Measurements from ENCODE around the gene REN. TPM values are rescaled to one million over a fixed set of nuclear protein-coding genes. Genes with fewer than 3 reads are reported as not detected.

REN gene
- total and polyA plus RNA-seq, 8 donors: 0.10 to 2.4 (median 0.20) TPM; not detected in 1

DNA sequence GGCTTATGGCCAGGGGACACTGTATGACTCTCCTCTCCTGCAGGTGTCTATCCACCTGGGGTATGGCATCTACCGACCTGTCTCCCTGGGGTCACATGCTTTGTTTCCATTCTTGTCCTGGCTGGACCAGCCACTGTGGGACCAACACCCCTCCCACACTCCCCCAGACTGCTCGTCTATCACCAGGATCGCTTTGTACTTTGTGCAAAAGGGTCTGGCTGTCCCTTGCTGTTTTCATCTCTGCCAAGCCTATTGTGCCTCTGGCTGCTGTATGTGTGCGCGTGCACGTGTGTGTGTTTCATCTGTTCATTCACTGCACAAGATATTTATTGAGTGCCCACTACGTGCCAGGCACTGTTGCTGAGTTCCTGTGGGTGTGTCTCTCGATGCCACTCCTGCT lies 39.8 kb downstream of the REN start:
- H3K4me3 ChIP-seq: no peak overlapping the region
- H3K4me1 ChIP-seq: peaks cover 6 to 32% of the 10 kb centered on the region in 2 donors
- TF ChIP-seq, protein P1, sequence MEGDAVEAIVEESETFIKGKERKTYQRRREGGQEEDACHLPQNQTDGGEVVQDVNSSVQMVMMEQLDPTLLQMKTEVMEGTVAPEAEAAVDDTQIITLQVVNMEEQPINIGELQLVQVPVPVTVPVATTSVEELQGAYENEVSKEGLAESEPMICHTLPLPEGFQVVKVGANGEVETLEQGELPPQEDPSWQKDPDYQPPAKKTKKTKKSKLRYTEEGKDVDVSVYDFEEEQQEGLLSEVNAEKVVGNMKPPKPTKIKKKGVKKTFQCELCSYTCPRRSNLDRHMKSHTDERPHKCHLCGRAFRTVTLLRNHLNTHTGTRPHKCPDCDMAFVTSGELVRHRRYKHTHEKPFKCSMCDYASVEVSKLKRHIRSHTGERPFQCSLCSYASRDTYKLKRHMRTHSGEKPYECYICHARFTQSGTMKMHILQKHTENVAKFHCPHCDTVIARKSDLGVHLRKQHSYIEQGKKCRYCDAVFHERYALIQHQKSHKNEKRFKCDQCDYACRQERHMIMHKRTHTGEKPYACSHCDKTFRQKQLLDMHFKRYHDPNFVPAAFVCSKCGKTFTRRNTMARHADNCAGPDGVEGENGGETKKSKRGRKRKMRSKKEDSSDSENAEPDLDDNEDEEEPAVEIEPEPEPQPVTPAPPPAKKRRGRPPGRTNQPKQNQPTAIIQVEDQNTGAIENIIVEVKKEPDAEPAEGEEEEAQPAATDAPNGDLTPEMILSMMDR (IDR thresholded peaks at IDR 0.05): no peak
- no peaks in the 10 kb centered on the region for H3K9me3 ChIP-seq
- peaks cover 0 to 48% of the 10 kb centered on the region in 2 donors for H3K36me3 ChIP-seq
- DNase-seq: no peak
- intact Hi-C loops (cut with DNase I): loop anchor here (5.0 to 10.0 kb wide), 3 partner anchors 52 to 254 kb away; partner anchors contain the start of gene SOX13 (in 1 of the 2)
- ATAC-seq: no peak
- no peaks in the 10 kb centered on the region for H3K27me3 ChIP-seq
- H3K27ac ChIP-seq: peak overlapping the region in 1 of 2 donors; percentile 18

DNA sequence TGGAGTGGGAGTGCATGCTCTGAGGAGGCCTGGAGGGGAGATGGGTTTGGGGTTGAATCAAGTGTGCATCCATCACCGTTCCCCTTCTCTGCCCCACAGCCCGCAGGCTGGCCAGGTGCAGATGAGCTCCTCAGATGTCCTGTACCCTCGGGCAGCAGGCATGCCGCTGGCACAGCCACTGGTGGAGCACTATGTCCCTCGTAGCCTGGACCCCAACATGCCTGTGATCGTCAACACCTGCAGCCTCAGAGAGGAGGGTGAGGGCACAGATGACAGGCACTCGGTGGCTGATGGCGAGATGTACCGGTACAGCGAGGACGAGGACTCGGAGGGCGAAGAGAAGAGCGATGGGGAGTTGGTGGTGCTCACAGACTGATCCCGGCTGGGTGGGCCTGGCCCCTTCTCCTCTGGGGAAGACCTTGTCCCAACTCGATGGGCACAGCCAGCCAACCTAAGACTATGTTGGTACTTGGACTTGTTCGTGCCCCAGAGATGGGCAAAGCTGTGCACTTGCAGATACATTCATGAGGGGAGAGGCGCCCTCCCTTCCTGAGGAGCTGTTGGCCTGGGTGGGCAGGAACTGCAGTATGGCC lies 40.3 kb downstream of the REN start:
- intact Hi-C loops (cut with DNase I): loop anchor here (5.0 to 10.0 kb wide), 3 partner anchors 51 to 254 kb away; partner anchors contain the start of gene SOX13 (in 1 of the 2)

DNA sequence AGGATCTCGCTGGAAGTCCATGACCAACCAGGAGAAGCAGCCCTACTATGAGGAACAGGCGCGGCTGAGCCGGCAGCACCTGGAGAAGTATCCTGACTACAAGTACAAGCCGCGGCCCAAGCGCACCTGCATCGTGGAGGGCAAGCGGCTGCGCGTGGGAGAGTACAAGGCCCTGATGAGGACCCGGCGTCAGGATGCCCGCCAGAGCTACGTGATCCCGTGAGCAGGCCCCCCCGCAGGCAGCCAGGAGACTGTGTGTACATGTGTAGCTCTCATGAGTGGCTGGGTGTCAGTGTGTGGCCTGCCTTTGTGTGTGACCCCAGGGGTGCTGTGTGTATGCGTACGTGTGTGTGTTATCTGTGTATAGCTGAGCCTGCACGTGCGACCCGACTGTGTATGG lies 41.5 kb downstream of the REN start:
- Histone ChIP-seq H3K27ac (no peak overlapping the region), H3K4me1 (peaks cover 6 to 32% of the 10 kb centered on the region in 2 donors), H3K36me3 (peaks cover 0 to 59% of the 10 kb centered on the region in 2 donors), H3K27me3 (no peaks in the 10 kb centered on the region), H3K4me3 (no peak overlapping the region), H3K9me3 (no peaks in the 10 kb centered on the region)
- no peak for ATAC-seq
- intact Hi-C loops (cut with DNase I): loop anchor here (5.0 to 10.0 kb wide), 3 partner anchors 50 to 252 kb away; partner anchors contain the start of gene SOX13 (in 1 of the 2)
- TF ChIP-seq, protein P1 (IDR thresholded peaks at IDR 0.05): no peak
- DNase-seq: no peak

More for the DNA sequence above, 40.3 kb downstream of the REN start:
- peaks cover 0 to 52% of the 10 kb centered on the region in 2 donors for H3K36me3 ChIP-seq
- H3K27me3 ChIP-seq: no peaks in the 10 kb centered on the region
- H3K4me3 ChIP-seq: no peak overlapping the region
- no peak for DNase-seq
- TF ChIP-seq, protein P1 (IDR thresholded peaks at IDR 0.05): no peak
- ATAC-seq: no peak
- peaks cover 6 to 32% of the 10 kb centered on the region in 2 donors for H3K4me1 ChIP-seq
- no peak overlapping the region for H3K27ac ChIP-seq
- no peaks in the 10 kb centered on the region for H3K9me3 ChIP-seq

DNA sequence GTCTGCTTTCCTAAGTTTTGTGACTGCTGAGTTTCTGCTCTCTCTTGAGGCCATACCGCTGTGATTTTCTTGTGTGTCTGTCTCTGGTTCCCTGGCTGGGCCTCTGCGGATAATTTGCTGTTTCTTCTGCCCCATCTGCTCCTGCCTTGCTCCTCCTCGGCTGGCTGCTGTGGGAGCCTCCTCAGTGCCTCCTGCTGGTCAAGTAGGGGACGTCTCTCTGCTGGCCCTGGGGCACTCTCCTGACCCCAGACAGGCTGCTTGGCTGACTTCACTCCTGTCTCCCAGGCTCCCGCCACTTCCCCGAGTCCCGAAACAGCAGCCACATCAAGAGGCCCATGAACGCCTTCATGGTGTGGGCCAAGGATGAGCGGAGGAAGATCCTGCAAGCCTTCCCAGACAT lies 42.8 kb downstream of the REN start:
- no peak for DNase-seq
- H3K27ac ChIP-seq: peak overlapping the region in 1 of 2 donors; percentile 18
- H3K4me3 ChIP-seq: no peak overlapping the region
- ATAC-seq: peak; percentile 27
- no peaks in the 10 kb centered on the region for H3K27me3 ChIP-seq
- H3K36me3 ChIP-seq: peaks cover 0 to 68% of the 10 kb centered on the region in 2 donors
- intact Hi-C loops (cut with DNase I): loop anchor here (10.0 kb wide), 2 partner anchors 49 to 249 kb away; partner anchors contain the start of gene SOX13 (in 1 of the 2)
- TF ChIP-seq, protein P1 (IDR thresholded peaks at IDR 0.05): peak in 1 of 2 donors; percentile 32
- no peaks in the 10 kb centered on the region for H3K9me3 ChIP-seq
- H3K4me1 ChIP-seq: peaks cover 0 to 20% of the 10 kb centered on the region in 2 donors

DNA sequence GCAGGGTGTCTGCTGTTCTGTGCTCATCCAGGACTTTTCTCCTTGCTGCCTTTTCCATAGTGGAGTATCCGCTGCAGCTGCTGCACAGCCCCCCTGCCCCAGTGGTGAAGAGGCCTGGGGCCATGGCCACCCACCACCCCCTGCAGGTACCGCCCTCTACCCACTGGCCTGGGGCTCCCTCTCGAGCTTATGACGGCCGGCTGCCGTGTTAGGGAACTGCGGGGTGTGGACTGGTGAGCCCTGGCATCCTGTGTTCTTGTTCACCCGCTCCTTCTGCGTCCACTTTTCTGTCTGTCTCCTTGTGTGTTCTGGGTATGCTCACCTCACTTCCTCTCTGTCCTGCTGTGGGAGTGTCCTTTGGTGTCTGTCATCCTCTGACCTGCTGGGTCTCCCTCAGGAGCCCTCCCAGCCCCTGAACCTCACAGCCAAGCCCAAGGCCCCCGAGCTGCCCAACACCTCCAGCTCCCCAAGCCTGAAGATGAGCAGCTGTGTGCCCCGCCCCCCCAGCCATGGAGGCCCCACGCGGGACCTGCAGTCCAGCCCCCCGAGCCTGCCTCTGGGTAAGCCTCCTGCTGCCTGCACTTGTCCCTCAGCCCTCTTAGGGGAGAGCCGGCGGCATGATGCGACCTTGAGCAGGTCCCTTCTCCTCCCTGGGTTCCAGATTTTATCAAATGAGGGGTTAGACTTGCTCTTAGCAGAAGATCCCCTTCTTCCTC lies 44.1 kb downstream of the REN start:
- no peak overlapping the region for H3K27ac ChIP-seq
- intact Hi-C loops (cut with DNase I): loop anchor here (10.0 kb wide), 2 partner anchors 47 to 247 kb away; partner anchors contain the start of gene SOX13 (in 1 of the 2)
- no peak for ATAC-seq

More for the DNA sequence above, 44.1 kb downstream of the REN start:
- peaks cover 0 to 8% of the 10 kb centered on the region in 2 donors for H3K4me1 ChIP-seq
- DNase-seq: no peak
- TF ChIP-seq, protein P1 (IDR thresholded peaks at IDR 0.05): no peak
- no peak overlapping the region for H3K4me3 ChIP-seq
- H3K9me3 ChIP-seq: no peaks in the 10 kb centered on the region
- no peaks in the 10 kb centered on the region for H3K27me3 ChIP-seq
- H3K36me3 ChIP-seq: peaks cover 0 to 79% of the 10 kb centered on the region in 2 donors
